OCI-LY7 (cell line): ENCODE measurements around the gene IGFLR1.

ENCODE experiments used
- EZH2phosphoT487 ChIP-seq: fragments of 200-600 bp; sonication (generic); IDR thresholded peaks from 2 replicates; pipeline ENCODE4 v1.6.1; 2018; ENCODE audit warnings: low read depth, borderline replicate concordance, mild to moderate bottlenecking, mixed run types, antibody characterized with exemption, low read length, moderate library complexity, mixed read lengths
- TF ChIP-seq, protein P1 (sequence below): fragments of 200-600 bp; sonication (generic); conservative IDR thresholded peaks from 2 replicates; pipeline ENCODE4 v1.5.1; 2014; ENCODE audit warnings: mild to moderate bottlenecking, antibody characterized with exemption, low read length, moderate library complexity, mixed read lengths

DNA sequence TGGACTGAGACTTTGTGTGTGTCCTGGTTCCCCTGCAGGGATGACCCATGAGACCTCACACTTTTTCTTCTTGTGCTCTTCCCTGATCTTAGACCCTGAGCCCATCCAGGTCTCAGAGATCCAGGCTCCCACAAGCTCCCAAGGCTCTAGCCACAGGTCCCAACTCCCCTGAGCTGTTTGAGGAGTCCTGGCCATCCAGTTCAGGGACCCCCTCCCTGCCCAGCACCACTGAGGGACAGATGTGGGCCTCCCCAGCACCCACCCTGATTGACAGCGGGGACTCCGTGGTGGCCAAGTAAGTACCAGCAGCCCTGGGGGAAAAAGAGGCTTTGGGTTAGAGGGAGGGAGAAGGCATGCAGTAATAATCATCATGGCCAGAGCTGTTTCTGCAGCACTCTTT lies 17.4 kb upstream of the IGFLR1 start:
- TF ChIP-seq, protein P1, sequence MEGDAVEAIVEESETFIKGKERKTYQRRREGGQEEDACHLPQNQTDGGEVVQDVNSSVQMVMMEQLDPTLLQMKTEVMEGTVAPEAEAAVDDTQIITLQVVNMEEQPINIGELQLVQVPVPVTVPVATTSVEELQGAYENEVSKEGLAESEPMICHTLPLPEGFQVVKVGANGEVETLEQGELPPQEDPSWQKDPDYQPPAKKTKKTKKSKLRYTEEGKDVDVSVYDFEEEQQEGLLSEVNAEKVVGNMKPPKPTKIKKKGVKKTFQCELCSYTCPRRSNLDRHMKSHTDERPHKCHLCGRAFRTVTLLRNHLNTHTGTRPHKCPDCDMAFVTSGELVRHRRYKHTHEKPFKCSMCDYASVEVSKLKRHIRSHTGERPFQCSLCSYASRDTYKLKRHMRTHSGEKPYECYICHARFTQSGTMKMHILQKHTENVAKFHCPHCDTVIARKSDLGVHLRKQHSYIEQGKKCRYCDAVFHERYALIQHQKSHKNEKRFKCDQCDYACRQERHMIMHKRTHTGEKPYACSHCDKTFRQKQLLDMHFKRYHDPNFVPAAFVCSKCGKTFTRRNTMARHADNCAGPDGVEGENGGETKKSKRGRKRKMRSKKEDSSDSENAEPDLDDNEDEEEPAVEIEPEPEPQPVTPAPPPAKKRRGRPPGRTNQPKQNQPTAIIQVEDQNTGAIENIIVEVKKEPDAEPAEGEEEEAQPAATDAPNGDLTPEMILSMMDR = no peak
- TF ChIP-seq EZH2phosphoT487 = no peak
